Measurements from ENCODE around the gene IKZF2.

DNA sequence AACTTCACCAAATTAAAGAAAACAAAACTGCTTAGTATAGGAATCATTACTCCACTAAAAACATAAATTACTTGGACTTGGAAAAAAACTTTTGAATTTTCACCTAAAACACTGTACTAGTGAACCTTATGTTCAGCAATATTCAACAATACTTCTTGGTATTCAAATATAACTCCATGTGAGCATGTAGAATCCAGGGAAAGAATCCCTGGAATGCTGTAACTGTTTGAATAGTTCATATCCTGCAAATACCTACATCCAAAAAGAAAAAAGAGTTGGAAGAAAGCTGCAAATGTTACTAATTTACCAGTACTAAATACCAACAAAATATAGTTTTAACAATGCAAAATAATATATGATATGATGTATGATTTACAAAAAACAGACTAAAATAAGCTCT lies 65.4 kb downstream of the IKZF2 start:
- TF ChIP-seq POLR2A (IDR thresholded peaks at IDR 0.05; ENCODE audit: extremely low read depth, insufficient read length) = no peak
- TF ChIP-seq, protein P1, sequence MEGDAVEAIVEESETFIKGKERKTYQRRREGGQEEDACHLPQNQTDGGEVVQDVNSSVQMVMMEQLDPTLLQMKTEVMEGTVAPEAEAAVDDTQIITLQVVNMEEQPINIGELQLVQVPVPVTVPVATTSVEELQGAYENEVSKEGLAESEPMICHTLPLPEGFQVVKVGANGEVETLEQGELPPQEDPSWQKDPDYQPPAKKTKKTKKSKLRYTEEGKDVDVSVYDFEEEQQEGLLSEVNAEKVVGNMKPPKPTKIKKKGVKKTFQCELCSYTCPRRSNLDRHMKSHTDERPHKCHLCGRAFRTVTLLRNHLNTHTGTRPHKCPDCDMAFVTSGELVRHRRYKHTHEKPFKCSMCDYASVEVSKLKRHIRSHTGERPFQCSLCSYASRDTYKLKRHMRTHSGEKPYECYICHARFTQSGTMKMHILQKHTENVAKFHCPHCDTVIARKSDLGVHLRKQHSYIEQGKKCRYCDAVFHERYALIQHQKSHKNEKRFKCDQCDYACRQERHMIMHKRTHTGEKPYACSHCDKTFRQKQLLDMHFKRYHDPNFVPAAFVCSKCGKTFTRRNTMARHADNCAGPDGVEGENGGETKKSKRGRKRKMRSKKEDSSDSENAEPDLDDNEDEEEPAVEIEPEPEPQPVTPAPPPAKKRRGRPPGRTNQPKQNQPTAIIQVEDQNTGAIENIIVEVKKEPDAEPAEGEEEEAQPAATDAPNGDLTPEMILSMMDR (IDR thresholded peaks at IDR 0.05; ENCODE audit: low read depth, low read length) = no peak
- TF ChIP-seq, protein P2, sequence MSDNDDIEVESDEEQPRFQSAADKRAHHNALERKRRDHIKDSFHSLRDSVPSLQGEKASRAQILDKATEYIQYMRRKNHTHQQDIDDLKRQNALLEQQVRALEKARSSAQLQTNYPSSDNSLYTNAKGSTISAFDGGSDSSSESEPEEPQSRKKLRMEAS (IDR thresholded peaks at IDR 0.05; ENCODE audit: low read depth, low read length) = no peak
